GM12878 (cell line): Measurements from ENCODE around the gene SLC6A11.

Source experiments
- CREB1 ChIP-seq: IDR thresholded peaks from 2 replicates; pipeline ENCODE4 v1.6.1; 2012; ENCODE audit warnings: low read depth, mild to moderate bottlenecking, inconsistent platforms
- FOS ChIP-seq: IDR thresholded peaks from 3 replicates; pipeline ENCODE4 v1.6.1; 2011; ENCODE audit warnings: borderline replicate concordance; ENCODE audit not compliant: insufficient read length; ENCODE audit errors: extremely low read depth
- POLR2AphosphoS5 ChIP-seq: IDR thresholded peaks from 2 replicates; pipeline ENCODE4 v1.6.1; 2011; ENCODE audit warnings: mild to moderate bottlenecking, low read length, inconsistent platforms
- TCF3 ChIP-seq: IDR thresholded peaks from 2 replicates; pipeline ENCODE4 v1.6.1; 2012; ENCODE audit warnings: low read depth, mild to moderate bottlenecking, low read length, borderline replicate concordance; ENCODE audit not compliant: insufficient read depth
- TF ChIP-seq, protein P1 (sequence below), 3 experiments: IDR thresholded peaks in 2 of 3; conservative IDR thresholded peaks in 1 of 3; 2 replicates each; pipeline ENCODE4 v1.5.1; 2011; ENCODE audit warnings: low read depth in 3 of 3, low read length in 3 of 3, mild to moderate bottlenecking in 3 of 3, control low read depth in 2 of 3, moderate library complexity in 2 of 3, inconsistent platforms in 1 of 3, mixed read lengths in 1 of 3; ENCODE audit not compliant: control insufficient read depth in 2 of 3, insufficient read depth in 1 of 3; ENCODE audit errors: extremely low read depth in 1 of 3
- TF ChIP-seq, protein P2 (sequence below): IDR thresholded peaks from 2 replicates; pipeline ENCODE4 v1.6.1; 2012; ENCODE audit warnings: low read depth, low read length, improper control_type of control experiment
- TF ChIP-seq, protein P3 (sequence below): IDR thresholded peaks from 2 replicates; pipeline ENCODE4 v1.6.1; 2011; ENCODE audit warnings: low read depth, low read length, improper control_type of control experiment, borderline replicate concordance

DNA sequence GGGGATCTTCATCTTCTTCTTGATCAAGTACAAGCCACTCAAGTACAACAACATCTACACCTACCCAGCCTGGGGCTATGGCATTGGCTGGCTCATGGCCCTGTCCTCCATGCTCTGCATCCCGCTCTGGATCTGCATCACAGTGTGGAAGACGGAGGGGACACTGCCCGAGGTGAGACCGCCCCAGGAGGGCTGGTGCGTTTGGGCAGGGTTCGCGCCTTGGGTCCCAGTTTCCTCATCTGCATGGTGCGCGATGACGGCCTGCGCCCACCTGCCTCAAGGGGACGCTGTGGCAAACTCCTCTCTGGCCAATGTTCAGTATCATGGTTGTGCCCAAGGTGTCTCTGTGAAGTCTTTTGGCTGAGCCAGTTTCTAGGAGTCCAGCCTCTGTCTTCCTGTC is 119.0 kb downstream of the SLC6A11 start:
- TF ChIP-seq, protein P1, sequence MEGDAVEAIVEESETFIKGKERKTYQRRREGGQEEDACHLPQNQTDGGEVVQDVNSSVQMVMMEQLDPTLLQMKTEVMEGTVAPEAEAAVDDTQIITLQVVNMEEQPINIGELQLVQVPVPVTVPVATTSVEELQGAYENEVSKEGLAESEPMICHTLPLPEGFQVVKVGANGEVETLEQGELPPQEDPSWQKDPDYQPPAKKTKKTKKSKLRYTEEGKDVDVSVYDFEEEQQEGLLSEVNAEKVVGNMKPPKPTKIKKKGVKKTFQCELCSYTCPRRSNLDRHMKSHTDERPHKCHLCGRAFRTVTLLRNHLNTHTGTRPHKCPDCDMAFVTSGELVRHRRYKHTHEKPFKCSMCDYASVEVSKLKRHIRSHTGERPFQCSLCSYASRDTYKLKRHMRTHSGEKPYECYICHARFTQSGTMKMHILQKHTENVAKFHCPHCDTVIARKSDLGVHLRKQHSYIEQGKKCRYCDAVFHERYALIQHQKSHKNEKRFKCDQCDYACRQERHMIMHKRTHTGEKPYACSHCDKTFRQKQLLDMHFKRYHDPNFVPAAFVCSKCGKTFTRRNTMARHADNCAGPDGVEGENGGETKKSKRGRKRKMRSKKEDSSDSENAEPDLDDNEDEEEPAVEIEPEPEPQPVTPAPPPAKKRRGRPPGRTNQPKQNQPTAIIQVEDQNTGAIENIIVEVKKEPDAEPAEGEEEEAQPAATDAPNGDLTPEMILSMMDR (IDR thresholded peaks at IDR 0.05 in 2 of 3, conservative IDR thresholded peaks at IDR 0.05 in 1 of 3; ENCODE audit: control insufficient read depth in 2 of 3, extremely low read depth in 1 of 3, insufficient read depth in 1 of 3, low read depth in 3 of 3, low read length in 3 of 3), result no peak
- TF ChIP-seq TCF3 (no peak), POLR2AphosphoS5 (no peak), CREB1 (no peak), FOS (no peak)
- TF ChIP-seq, protein P2, sequence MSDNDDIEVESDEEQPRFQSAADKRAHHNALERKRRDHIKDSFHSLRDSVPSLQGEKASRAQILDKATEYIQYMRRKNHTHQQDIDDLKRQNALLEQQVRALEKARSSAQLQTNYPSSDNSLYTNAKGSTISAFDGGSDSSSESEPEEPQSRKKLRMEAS, result no peak
- TF ChIP-seq, protein P3, sequence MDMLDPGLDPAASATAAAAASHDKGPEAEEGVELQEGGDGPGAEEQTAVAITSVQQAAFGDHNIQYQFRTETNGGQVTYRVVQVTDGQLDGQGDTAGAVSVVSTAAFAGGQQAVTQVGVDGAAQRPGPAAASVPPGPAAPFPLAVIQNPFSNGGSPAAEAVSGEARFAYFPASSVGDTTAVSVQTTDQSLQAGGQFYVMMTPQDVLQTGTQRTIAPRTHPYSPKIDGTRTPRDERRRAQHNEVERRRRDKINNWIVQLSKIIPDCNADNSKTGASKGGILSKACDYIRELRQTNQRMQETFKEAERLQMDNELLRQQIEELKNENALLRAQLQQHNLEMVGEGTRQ, result no peak
